NCI-H2081 (cell line): ENCODE results near the gene BPGM.
"Not testable (repeated sequence)": the region's sequence is repeated elsewhere in the genome, so short reads cannot be mapped to it uniquely, and the experiment has no call there.

Experiments
- DNase-seq, 2 experiments: peaks; one replicate each; lab custom pipeline; 2025; lab: John Stamatoyannopoulos, UW

Gene BPGM

DNA sequence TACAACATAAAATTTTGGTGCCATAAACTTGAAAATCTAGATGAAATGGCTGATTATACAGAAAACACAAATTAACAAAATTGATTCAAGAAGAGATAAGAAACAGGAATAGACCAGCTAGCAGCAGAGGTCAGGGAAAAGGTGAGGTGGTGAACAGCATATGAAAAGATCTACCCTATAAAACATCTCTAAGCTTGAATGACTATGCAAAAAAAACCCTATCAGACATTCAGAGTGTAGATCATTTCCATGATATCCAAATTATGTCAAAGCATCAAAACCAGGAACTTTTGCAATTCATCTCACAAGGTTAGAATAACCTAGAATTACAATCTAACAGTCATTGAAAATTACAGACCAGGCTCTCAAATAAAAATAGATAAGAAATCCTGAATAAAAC is 14.6 kb upstream of the BPGM start:
- DNase-seq = no peak

DNA sequence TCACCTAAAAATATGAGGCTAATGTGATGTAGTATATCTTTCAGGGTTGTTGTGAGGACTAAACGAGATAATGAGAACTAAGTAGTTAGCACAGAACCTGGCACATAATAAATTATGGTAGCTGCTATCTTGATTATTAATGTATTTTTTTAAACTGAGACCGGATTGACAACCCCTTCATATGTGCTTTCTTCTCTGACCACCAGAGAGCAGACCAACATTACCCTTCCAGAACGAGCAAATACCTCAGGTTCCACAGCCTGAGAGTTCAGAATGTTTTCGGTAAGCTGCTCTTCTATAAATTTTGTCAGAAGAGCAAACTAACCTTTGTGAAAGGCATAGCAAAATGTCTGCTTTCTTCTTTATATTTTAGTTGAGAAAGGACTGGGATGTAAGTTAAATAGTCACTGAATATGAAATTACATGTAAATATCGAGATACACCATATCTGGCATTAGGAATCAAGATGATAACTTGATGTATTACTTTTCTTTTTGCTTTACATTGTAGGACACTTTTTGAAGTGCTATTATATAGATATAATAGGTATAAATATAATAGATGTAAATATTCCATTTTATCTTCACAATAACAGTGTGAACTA is 13.6 kb upstream of the BPGM start:
- peak; percentile 12 to 34 for DNase-seq

DNA sequence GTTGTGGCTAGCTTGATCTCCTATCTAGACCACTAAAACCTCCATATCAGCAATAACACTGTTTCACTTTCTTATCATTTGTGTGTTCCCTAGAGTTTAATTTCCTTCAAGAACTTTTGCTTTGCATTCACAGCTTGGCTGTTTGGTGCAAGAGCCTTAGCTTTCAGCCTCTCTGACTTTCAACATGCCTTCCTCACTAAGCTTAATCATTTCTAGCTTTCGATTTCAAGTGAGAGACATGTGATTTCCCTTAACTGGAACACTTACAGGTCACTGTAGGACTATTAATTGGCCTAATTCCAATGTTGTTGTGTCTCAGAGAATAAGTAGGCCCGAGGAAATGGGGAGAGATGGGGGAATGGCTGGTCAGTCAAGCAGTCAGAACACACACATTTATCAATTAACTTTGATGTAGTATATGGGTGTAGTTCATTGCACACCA is 10.6 kb upstream of the BPGM start:
- DNase-seq = no peak

DNA sequence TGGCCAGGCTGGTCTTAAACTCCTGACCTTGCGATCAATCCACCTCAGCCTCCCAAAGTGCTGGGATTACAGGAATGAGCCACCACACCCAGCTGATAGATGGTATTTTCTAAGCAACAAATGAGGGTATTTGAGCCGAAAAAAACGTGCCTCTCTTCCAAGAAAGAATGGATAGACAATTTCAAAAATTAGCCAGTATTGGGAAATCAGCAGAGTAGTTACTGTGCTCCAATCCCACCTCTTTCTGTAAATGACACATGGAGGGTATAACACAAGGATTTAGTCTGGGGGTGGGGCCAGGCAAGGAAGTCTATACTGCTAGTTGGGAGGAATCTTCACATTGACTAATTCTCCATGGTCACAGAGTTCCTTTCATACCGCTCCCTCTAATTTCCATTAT is 9.2 kb upstream of the BPGM start:
- no peak for DNase-seq

DNA sequence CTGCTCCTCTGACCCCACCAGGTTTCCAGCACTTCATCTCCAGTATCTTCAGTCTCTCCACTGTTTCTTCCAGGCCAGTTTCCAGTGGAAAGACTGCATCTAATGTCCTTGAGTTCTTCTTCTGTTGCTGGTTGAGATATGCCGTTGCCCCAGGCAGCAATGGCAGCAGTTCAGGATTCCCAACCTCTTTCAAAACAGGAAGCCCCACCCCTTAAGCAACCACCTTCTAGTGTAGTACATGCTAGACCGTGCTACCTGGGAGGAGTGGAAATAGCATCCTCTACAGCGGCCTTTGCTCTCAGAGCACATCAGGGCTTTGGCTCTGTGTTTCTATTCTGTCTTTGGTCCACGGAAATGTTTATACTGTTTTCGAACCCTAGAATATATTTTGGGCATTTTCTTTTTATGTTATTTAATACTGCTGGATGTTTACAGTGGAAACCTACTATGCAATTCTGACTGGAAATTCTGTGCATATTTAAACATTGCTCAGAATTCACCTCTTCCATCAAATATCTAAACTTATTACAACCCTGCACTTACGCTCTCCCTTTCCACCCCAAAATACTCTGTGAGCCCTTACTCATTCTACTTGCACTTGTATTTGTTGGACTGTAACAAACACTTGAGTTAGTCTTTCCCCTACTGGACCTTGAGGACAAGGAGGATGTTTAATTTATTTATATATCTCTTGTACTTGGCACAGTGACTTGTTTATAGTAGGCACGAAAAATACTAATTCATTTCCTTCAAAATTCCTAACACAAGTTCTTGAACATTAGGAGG is 8.5 kb upstream of the BPGM start:
- peak in 1 of 2 experiments; percentile 4 for DNase-seq

DNA sequence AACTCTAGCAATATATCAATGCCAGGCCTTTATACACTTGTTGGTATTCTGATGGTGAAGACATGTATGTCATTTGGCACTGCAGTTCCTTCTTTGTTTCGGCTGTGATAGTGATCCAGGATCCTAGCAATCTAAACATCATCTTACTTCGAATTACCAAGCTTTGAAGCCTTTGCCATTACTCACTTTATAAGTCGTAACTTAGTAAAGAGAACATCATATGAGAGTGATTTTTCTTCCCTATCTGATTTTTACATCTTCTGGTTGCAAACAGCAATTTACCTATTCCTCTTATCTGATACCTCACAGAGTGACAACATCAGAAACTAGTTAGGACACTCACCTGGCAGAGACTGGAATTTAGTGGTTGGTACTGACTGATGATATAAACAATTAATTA is 7.6 kb upstream of the BPGM start:
- DNase-seq = no peak

DNA sequence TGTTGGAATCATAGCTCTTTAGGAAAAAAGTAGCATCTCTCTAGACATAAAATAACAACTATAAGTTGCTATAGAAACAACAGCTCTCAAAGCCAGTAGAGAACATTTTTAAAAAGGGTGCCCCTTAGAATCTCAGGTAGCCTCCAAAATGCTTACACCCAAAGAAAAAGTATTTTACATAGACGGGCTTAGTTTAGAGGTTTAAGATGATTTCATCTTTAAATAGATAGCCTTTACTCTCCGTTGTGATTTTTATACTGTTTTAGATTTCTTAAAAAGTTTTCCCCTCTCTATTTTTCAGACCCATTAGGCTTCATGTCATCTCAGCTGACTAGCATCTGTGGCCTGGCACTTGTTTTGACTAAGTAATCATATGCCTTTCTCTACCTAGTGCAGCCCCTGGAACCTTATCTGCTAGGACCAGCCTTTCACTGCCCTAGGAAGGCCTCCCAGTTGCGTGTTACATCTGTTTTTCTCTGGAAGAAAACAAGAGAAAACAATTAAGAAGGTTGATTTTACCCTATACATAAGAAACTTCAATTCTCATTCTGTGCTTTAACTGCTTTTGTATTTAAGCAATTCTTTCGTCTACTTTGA is 6.9 kb upstream of the BPGM start:
- no peak for DNase-seq

DNA sequence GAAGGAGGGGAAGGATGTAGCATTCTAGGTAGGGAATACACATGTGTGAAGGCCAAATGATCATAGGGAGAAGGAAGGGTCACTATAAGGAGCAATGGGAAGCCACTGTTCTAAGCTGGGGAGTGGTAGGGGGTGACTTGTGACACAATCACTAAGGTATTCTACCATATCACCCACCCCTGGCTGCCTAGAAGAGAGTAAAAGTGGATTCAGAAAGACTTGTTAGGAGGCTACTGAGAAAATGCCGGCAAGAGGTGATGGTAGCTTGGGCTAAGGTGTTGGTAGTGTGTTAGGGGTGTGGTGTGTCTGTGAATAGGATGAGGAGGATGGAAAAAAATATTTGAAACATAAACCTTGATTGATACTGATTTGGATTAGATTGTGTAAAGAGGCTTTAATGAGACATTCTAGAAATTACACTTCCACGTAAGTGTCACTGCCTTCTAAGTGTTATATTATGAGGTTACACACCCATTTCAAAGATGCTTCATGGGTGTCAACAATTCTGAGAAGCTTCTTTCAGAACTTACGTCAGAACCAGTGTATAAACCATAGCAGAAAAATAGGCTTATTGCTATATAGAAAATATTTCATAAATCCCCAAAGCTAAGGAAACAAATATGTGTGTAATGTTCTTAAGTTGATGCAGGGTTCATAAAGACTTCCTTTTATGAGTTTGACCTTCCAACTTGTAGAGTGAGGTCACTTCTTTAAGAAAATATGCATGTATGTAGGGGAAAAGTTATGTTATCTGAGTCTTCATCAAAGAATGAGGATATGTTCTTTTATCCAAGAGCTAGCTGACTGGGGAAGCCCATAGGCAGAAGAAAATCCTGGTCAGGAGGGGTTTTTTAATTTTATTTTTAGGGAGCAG is 5.6 kb upstream of the BPGM start:
- no peak for DNase-seq

DNA sequence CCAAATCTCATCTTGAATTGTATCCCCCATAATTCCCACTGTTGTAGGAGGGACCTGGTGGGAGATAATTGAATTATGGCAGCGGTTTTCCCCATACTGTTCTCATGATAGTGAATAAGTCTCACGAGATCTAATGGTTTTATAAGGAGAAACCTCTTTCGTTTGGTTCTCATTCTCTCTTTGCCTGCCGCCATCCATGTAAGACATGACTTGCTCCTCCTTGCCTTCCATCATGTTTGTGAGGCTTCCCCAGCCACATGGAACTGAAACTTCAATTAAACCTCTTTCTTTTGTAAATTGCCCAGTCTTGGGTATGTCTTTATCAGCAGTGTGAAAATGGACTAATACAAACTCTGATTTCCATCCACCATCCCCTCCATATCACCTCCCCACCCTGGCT is 4.7 kb upstream of the BPGM start:
- DNase-seq = not testable (repeated sequence)

DNA sequence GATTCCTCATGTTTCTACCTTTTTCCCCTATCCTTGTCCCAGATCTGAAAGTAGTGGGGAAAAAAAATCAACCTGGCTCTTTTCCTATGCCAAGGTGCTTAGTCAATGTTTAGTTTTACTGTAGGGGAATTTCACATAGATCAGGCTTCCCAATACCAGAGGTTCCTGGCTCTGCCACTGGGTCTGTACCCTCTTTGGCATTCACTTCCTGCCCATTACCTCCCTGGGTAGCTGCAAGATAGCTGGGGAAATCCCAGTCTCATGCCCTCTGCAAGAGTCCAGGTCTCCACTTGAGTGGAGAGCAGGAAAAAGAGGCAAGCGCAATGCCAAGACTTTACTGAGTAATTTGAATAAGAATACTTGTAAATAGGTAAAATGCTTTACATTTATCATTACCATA is 3.5 kb upstream of the BPGM start:
- DNase-seq = no peak

DNA sequence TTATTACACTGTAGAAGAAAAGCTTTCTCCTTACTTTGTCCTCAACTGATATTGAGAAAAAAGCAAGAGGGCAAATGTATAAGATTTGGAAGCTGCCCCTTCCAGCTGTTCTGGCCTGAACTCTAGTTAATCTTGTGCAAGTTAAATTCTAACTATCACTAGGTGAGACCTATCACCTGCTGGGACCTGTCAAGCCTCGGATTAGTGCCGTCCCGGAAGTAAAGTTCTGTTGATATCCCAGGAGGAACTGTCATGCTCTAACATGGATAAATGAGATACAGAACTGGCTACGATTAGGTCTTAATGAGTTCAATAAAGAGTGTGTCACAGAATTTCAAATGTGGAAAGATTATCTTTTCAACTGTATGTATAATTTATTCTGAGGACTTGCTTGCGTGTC is 1.2 kb upstream of the BPGM start:
- DNase-seq = no peak

DNA sequence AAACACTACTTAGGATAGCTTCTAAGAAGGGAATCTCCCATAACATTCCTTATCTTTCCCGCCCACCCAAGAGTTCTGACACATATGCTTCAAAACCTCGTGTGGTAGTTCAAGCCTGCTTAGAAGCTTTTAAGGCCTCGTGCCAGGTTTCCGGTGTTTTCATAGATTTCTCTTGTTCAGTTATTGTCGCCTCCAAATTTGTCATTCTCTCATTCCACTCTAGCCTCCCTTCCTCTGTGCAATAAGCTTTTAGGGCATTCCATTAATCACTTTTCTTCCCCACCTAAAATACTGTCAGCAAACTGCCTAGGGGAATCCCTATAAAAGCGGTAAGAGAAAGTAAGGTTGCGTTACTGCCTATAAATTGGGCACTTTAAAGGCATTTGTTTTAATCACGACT is 718 bp upstream of the BPGM start:
- peak in 1 of 2 experiments; percentile 37 for DNase-seq

DNA sequence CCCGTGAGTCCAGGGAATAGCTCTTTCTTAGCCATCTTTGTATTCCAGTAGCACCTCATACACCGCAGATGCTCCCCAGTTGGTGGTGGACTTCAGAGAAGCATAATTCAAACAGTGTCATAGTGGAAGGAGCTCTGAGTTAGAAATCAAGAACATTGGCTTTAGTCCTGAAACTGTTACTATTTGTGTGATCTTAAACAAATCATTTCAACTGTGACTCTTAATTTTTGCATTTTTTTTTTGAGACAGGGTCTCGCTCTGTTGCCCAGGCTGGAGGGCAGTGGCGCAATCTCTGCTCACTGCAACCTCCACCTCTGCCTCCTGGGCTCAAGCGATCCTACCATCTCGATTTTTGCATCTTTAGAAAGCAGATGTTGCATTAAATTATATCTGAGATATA is 1.8 kb downstream of the BPGM start:
- DNase-seq = no peak

DNA sequence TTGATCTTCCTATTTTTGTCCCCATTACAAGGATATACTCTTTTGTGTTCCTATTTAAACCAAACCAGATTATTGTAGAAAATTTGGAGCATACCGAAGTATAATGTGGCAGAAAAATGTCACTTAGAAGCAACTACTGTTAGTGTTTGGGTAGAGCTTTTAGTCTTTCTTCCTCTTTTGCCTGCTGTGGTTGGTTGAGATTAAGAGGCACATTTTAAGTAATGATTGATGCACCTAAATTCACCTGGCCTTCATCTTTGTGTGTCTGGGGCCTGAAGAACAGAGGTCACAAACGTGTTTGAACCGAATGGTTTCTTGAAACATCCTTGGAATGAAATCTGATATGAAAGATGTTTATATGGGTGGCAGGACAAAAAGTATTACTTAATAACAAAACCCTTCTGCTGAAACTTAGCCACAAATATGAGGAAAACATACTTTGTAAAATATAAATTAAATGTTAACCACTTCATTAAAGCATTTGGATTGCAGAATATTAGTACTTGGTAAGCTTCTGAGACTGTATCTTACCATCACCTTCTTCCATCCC is 2.6 kb downstream of the BPGM start:
- no peak for DNase-seq

DNA sequence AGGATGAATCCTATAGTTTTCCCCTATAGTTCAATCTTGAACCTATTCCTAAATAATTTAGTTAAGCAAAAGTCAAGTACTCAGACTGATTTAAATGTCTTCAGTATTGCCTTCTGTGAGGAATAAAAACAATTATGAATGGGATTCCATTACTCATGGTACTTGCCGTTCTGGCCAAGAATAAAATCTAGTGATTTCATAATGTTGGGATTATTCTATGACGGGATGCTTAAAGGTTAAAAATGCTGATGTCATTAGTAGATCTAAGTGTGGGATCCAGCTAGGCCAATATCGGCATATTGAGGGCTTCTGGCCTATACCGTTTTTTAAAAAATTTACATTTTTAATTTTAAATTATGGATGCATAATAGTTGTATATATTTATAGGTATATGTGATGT is 5.3 kb downstream of the BPGM start:
- no peak for DNase-seq

DNA sequence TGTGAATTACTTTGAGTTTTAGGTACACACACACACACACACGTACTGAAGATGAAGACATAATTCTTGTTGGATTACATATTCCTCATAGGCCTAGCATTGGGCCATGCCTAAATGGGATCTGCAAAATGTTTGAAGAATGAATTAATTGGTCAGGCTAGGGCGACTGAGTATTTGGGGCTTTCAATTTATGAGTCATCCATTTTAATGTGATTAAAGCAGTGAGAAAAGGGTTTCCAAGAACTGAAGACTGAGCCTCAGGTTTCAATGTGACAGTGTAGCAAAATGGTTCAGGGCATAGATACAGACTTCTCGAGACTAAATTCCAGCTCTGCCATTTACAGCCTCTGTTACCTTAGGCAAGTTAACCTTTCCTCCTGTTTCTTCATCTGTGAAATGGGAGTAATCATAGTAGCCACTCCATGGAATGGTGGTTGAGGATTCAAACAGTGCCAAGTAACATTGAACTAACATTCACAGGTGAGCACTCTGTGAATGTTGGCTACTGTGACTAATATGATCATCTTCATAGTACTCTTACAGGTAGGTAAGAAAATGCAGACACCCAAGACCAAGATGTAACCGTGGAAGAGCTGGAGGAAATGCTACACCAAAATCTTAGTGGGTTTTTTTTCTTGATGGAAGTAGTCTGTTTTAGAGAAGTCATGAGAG is 7.6 kb downstream of the BPGM start:
- DNase-seq = no peak

DNA sequence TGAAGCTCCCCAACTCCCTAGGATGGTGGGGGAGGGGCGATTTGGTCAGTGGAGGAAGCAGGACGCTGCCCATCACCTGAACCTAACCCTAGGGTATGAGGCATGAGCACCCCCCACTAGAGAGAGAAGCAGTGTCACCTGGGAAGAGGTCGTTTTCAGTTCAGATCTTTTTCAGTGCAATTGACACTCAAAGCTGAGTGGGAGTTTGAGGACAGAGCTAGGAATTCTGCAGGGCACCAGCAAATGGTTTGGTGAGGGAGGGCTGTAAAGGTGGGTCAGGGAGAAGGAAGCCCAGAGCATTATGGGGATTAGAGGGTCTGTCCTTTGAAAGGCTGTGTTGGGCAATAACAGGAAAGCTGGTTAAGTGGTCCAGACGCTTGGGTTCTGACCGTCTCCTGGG is 10.9 kb downstream of the BPGM start:
- DNase-seq = no peak

DNA sequence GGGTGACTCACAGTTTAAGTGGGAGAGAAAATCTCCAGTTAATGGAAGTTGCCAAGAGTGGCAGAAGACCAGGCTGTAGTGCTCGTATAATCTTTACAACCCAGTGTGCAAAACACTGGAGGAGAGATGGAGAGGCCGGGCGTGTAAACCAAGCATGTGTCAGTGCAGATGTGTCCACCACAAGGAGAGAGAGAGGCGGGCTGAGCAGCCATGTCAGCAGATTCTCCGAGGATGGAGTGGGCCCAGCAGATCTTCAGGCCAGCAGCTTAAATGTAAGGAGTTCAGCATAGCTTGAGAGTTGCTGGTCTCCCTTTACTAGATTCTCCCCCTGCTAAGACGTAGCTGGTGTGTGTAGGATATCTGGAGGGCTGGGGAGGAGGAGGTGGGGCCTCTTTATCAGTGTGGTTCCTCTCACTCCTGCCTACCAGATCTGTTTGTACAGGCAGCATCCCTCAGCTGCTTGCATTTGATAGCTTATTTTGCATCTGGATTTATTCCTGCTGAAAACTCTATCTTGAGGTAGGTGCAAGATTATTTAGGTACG is 13.7 kb downstream of the BPGM start:
- DNase-seq = no peak

DNA sequence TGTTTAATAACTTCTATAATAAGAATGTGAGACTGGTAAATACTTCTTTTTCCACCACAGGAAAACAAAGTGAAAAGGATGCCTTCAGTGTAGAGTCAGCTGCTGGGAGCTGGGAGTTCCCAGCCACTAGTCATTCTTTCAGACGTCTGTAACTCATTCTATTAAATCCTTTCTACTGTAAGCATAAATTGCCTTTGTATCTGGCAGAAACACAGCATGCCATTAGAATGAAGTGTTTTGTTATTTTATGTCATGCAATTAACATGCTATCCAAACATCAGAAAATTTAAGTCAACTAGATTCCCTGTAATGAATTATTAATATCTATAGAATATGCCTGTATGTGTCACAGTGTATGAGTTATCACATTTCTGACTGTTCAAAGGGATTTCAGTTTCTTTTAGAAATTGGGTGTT is 14.3 kb downstream of the BPGM start:
- DNase-seq = no peak

DNA sequence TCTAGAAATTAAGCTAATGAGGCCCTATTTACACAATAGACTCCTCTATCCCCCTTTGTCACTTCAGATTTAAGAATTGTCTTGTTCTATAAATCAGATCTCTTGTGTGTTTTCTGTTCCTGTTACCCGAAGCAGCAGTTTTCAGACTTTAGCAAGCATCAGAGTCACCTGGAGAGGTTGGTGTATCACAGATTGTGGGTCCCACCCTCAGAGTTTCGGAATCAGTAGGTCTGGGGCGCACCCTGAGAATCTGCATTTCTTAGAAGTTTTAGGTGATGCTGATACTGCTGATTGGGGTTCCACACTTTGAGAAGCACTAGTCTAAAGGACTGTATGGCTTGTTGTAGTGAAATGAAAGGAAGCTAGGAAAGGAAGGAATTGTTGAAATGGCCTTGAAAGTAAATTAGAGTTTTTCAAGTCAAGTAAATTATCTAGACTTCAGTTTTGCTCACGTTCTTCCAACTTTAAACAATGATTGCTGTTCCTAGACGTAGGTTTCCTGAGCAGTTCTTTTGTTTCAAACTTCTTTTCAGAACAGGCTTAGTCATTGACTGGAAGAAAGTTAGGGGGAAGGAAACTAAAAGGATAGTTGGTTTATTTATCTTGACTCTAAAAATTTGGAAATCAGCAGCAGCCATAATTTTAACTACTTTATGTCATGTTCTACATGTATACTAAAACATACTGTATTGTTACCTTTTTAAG is 15.7 kb downstream of the BPGM start:
- no peak for DNase-seq

DNA sequence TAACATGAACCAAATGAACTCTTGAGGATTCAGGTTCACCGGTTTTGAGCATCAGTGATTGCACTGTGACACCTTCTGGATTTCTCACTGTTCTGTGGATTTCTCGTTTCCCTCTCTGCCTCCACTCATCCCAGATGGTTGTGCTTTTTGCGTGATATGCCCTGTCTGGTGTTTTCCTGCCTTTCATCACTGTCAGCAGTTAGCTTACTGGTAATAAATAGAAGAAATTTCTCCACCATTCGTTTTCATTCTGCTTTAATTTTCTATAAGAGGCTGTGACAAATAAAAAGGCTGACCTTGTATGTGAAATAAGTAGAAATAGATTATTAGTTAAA is 16.2 kb downstream of the BPGM start:
- DNase-seq = no peak
